GM21723 (cell line): ENCODE data around the gene DNAAF9.

Experiments
- ATAC-seq: cut with Tn5 transposase; IDR thresholded peaks from one replicate; pipeline ENCODE4 v1.9.1; 2021; ENCODE audit warnings: mild to moderate bottlenecking, moderate library complexity; ENCODE audit not compliant: unreplicated experiment

Gene DNAAF9

GRCh38 chr20:3378138-3378537 lies 29.3 kb downstream of the DNAAF9 start:
- no peak for ATAC-seq

GRCh38 chr20:3377644-3378043 lies 29.8 kb downstream of the DNAAF9 start:
- no peak for ATAC-seq

GRCh38 chr20:3374296-3374695 lies 33.2 kb downstream of the DNAAF9 start:
- ATAC-seq = no peak

- ATAC-seq = no peak
Observed at GRCh38 chr20:3371754-3372153, 35.7 kb downstream of the DNAAF9 start.

- no peak for ATAC-seq
Observed at GRCh38 chr20:3367089-3367488, 40.4 kb downstream of the DNAAF9 start.

GRCh38 chr20:3364323-3365013 lies 43.0 kb downstream of the DNAAF9 start:
- no peak for ATAC-seq

- ATAC-seq = no peak
Observed at GRCh38 chr20:3360752-3361151, 46.7 kb downstream of the DNAAF9 start.

- ATAC-seq = no peak
Observed at GRCh38 chr20:3358676-3359340, 48.7 kb downstream of the DNAAF9 start.
